ENCODE measurements around the gene EIF4EBP2. TPM values are rescaled to one million over a fixed set of nuclear protein-coding genes. Genes with fewer than 3 reads are reported as not detected.
A peak's percentile ranks its signal among the peaks of the same experiment; 100 is the strongest.

Gene EIF4EBP2
- total and polyA plus RNA-seq, 2 of the 13 experiments (the other 11 are each of a cell fraction or from before 2014, with no cell fraction given): 16.9 to 22.0 TPM

GRCh38 chr10:70442332-70442988 is 38.5 kb downstream of the EIF4EBP2 start (continued):
- TF ChIP-seq ZFP36L1 (CRISPR knock-in tag; IDR thresholded peaks at IDR 0.05) (no peak), ZNF678 (CRISPR knock-in tag; IDR thresholded peaks at IDR 0.05) (no peak), ZNF331 (CRISPR knock-in tag; IDR thresholded peaks at IDR 0.05) (0 out of 2 replicates have a peak, but pooled peaks have one; percentile 27), ZBTB20 (CRISPR knock-in tag; IDR thresholded peaks at IDR 0.05; ENCODE audit: borderline replicate concordance, low read depth) (no peak), ARID5B (CRISPR knock-in tag; IDR thresholded peaks at IDR 0.05) (peak; percentile 78), ZBTB7B (CRISPR knock-in tag; IDR thresholded peaks at IDR 0.05) (0 out of 2 replicates have a peak, but pooled peaks have one; percentile 27), SRSF1 (optimal IDR thresholded peaks at IDR 0.05; ENCODE audit: low read depth, low read length) (no peak), ZNF576 (CRISPR knock-in tag; IDR thresholded peaks at IDR 0.05) (no peak), ARNT (IDR thresholded peaks at IDR 0.05) (no peak), EHMT2 (IDR thresholded peaks at IDR 0.05; ENCODE audit: borderline replicate concordance, low read depth, low read length) (no peak), BHLHE40 (IDR thresholded peaks at IDR 0.05; ENCODE audit: low read length) (no peak), HOXA3 (CRISPR knock-in tag; IDR thresholded peaks at IDR 0.05) (peak; percentile 64), ZC3H4 (CRISPR knock-in tag; IDR thresholded peaks at IDR 0.05; ENCODE audit: borderline replicate concordance) (no peak), MAFF (IDR thresholded peaks at IDR 0.05; ENCODE audit: low read depth, low read length) (no peak), RFXAP (CRISPR knock-in tag; IDR thresholded peaks at IDR 0.05; ENCODE audit: borderline replicate concordance) (no peak), MYC (CRISPR knock-in tag; IDR thresholded peaks at IDR 0.05; ENCODE audit: borderline replicate concordance) (no peak; the same call in 1 of the 2 replicates), AGO1 (IDR thresholded peaks at IDR 0.05; ENCODE audit: low read depth, low read length, poor library complexity, severe bottlenecking) (no peak), GFI1 (CRISPR knock-in tag; IDR thresholded peaks at IDR 0.05; ENCODE audit: borderline replicate concordance) (peak; percentile 88), ZNF660 (CRISPR knock-in tag; IDR thresholded peaks at IDR 0.05; ENCODE audit: borderline replicate concordance, low read depth) (no peak), SIX4 (CRISPR knock-in tag; IDR thresholded peaks at IDR 0.05) (peak; percentile 52; the same call in 1 of the 2 replicates), RNF219 (CRISPR knock-in tag; IDR thresholded peaks at IDR 0.05) (no peak), TBX3 (IDR thresholded peaks at IDR 0.05; ENCODE audit: borderline replicate concordance) (peak; percentile 40; the same call in 1 of the 2 replicates), ZNF10 (CRISPR knock-in tag; IDR thresholded peaks at IDR 0.05; ENCODE audit: borderline replicate concordance, low read depth) (no peak), HES4 (CRISPR knock-in tag; IDR thresholded peaks at IDR 0.05; ENCODE audit: borderline replicate concordance) (no peak), ZFY (CRISPR knock-in tag; IDR thresholded peaks at IDR 0.05) (no peak), ZFP37 (CRISPR knock-in tag; IDR thresholded peaks at IDR 0.05; ENCODE audit: borderline replicate concordance) (no peak)
